ENCODE data around the gene DAB2IP. TPM values are rescaled to one million over a fixed set of nuclear protein-coding genes. Genes with fewer than 3 reads are reported as not detected.

The DAB2IP gene
- total RNA-seq, 1 donor from 2014 or later = 41.7 TPM

DNA sequence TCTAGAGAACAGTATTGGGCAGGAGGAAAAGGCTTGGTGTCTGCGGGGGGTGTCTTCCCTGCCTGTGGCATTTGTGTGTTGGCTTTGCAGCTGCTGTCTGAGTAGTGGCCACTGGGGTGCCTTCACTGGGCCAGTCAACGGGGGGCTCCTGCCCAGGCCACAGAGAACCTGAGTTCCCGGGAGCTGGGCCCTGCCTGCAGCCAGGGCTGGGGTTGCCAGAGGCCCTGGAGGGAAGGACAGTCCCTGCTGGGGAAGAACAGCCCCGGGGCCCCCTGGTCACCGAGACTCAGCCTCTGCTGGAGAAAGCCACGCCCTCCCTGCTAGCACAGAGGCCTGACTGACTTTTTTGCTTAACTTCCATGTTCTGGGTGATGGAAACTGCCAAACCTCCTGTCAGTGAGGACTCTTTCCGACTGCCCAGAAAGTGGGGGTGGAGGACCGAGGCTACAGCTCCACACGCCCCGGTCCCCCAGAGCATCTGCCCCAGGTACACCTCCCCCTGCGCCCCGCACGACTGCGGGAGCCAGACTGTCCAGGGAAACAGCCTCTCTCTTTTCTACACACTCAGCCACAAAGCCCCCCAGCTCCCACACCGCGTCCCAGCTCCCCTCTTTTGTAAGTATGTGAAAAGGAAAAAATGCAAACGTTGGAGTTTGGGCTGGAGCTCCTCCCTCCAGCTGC is 133.4 kb downstream of the DAB2IP start:
- H3K9ac ChIP-seq (ENCODE audit: low read length) = no peak overlapping the region
- H3K27ac Mint-ChIP-seq (ENCODE audit: unreplicated experiment) = no peak overlapping the region
- no peaks in the 10 kb centered on the region for H3K27me3 Mint-ChIP-seq (ENCODE audit: low read depth, unreplicated experiment)
- no peak overlapping the region for H3K4me3 Mint-ChIP-seq (ENCODE audit: unreplicated experiment)
- H3K79me2 ChIP-seq (ENCODE audit: insufficient read depth, low read length) = no peaks in the 10 kb centered on the region
- H3K36me3 ChIP-seq (ENCODE audit: insufficient read depth, low read length) = peaks cover 4% of the 10 kb centered on the region
- peaks cover 1% of the 10 kb centered on the region for H3K4me1 ChIP-seq (ENCODE audit: insufficient read depth, low read length)
- H3K4me2 ChIP-seq (ENCODE audit: low read length) = no peak overlapping the region
- no peaks in the 10 kb centered on the region for H3K27me3 ChIP-seq (ENCODE audit: insufficient read depth, low read length)
- no peak overlapping the region for H3K4me3 ChIP-seq (ENCODE audit: insufficient read depth, low read depth, low read length)
- TF ChIP-seq EZH2 (IDR thresholded peaks at IDR 0.05; ENCODE audit: insufficient read depth, low read length) = no peak
- TF ChIP-seq, protein P1, sequence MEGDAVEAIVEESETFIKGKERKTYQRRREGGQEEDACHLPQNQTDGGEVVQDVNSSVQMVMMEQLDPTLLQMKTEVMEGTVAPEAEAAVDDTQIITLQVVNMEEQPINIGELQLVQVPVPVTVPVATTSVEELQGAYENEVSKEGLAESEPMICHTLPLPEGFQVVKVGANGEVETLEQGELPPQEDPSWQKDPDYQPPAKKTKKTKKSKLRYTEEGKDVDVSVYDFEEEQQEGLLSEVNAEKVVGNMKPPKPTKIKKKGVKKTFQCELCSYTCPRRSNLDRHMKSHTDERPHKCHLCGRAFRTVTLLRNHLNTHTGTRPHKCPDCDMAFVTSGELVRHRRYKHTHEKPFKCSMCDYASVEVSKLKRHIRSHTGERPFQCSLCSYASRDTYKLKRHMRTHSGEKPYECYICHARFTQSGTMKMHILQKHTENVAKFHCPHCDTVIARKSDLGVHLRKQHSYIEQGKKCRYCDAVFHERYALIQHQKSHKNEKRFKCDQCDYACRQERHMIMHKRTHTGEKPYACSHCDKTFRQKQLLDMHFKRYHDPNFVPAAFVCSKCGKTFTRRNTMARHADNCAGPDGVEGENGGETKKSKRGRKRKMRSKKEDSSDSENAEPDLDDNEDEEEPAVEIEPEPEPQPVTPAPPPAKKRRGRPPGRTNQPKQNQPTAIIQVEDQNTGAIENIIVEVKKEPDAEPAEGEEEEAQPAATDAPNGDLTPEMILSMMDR (IDR thresholded peaks at IDR 0.05; ENCODE audit: insufficient read depth, low read depth, low read length) = no peak
- peaks cover 17% of the 10 kb centered on the region for H4K20me1 ChIP-seq (ENCODE audit: insufficient read depth, low read length)
- H3K9me3 ChIP-seq (ENCODE audit: insufficient read depth, low read depth, low read length) = no peaks in the 10 kb centered on the region
- DNase-seq (ENCODE audit: low read depth) = no peak
- peaks cover 16% of the 10 kb centered on the region for H3K4me1 Mint-ChIP-seq (ENCODE audit: low read depth, unreplicated experiment)
- H3K27ac ChIP-seq (ENCODE audit: low read depth, low read length) = no peak overlapping the region
- H3K36me3 Mint-ChIP-seq (ENCODE audit: low read depth, unreplicated experiment) = peaks cover 7% of the 10 kb centered on the region
- H2AFZ ChIP-seq (ENCODE audit: low read depth, low read length) = no peak overlapping the region
- no peak for FAIRE-seq
- no peaks in the 10 kb centered on the region for H3K9me3 Mint-ChIP-seq (ENCODE audit: unreplicated experiment)

DNA sequence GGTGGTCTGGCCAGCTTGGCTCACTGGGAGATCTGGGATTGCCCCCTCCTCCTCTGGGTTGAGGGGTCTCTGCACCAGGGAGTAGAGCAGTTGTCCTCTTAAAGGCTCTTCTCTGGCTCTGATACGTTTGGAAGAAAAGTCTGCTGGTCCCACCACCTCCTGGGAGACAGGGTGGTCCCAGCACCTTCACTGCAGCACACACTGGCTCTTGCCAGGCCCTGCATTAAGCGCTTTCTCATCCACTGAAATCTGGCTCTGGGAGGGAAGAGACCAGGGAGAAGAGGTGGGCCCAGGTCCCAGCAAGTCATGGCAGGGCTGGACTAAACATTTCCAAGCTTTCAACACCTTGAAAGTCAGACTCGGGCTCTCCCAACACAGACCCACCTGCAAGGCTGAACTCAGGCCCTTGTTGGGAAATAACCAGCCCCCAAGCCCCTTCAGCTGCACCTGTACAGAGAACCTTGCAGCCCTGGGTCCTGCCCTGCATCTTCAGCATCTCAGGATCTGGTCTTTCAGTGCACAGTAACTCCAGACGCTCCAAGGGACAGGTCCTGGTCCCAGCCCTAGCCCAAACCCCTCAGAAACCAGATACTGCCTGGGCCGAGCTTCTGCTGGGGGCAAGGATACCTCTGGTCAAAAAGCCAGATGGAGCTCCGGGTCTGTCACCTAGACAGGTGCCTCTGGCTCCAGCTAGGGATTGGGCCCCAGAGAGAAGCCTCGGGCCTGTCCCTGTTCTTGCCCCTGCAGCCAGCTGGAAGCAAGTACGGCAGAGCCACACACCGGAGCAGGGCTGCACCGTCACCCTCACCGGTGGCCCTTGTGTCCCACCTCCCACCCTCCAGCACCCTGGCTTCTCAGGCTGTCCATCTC is 134.5 kb downstream of the DAB2IP start:
- H3K27ac Mint-ChIP-seq (ENCODE audit: unreplicated experiment) = no peak overlapping the region
- Histone ChIP-seq H2AFZ (ENCODE audit: low read depth, low read length) (no peak overlapping the region), H3K4me1 (ENCODE audit: insufficient read depth, low read length) (no peaks in the 10 kb centered on the region), H3K36me3 (ENCODE audit: insufficient read depth, low read length) (peaks cover 4% of the 10 kb centered on the region), H3K27me3 (ENCODE audit: insufficient read depth, low read length) (no peaks in the 10 kb centered on the region), H3K9ac (ENCODE audit: low read length) (no peak overlapping the region), H3K4me3 (ENCODE audit: insufficient read depth, low read depth, low read length) (no peak overlapping the region), H3K4me2 (ENCODE audit: low read length) (no peak overlapping the region), H4K20me1 (ENCODE audit: insufficient read depth, low read length) (peaks cover 7% of the 10 kb centered on the region), H3K79me2 (ENCODE audit: insufficient read depth, low read length) (no peaks in the 10 kb centered on the region), H3K27ac (ENCODE audit: low read depth, low read length) (no peak overlapping the region), H3K9me3 (ENCODE audit: insufficient read depth, low read depth, low read length) (no peaks in the 10 kb centered on the region)
- DNase-seq (ENCODE audit: low read depth) (no peak), FAIRE-seq (no peak)
- H3K9me3 Mint-ChIP-seq (ENCODE audit: unreplicated experiment) = no peaks in the 10 kb centered on the region
- peaks cover 7% of the 10 kb centered on the region for H3K27me3 Mint-ChIP-seq (ENCODE audit: low read depth, unreplicated experiment)
- no peak for TF ChIP-seq EZH2 (IDR thresholded peaks at IDR 0.05; ENCODE audit: insufficient read depth, low read length)
- H3K36me3 Mint-ChIP-seq (ENCODE audit: low read depth, unreplicated experiment) = peaks cover 7% of the 10 kb centered on the region
- peaks cover 11% of the 10 kb centered on the region for H3K4me1 Mint-ChIP-seq (ENCODE audit: low read depth, unreplicated experiment)
- H3K4me3 Mint-ChIP-seq (ENCODE audit: unreplicated experiment) = no peak overlapping the region

GRCh38 chr9:121786543-121786948 is 135.1 kb downstream of the DAB2IP start:
- FAIRE-seq = no peak
- Mint-ChIP-seq H3K4me1 (ENCODE audit: low read depth, unreplicated experiment) (peaks cover 11% of the 10 kb centered on the region), H3K36me3 (ENCODE audit: low read depth, unreplicated experiment) (peaks cover 5% of the 10 kb centered on the region)

More at GRCh38 chr9:121786543-121786948, 135.1 kb downstream of the DAB2IP start:
- TF ChIP-seq, protein P1 (IDR thresholded peaks at IDR 0.05; ENCODE audit: insufficient read depth, low read depth, low read length) = no peak
- TF ChIP-seq EZH2 (IDR thresholded peaks at IDR 0.05; ENCODE audit: insufficient read depth, low read length) = no peak
- H3K9me3 Mint-ChIP-seq (ENCODE audit: unreplicated experiment) = peaks cover 2% of the 10 kb centered on the region
- H4K20me1 ChIP-seq (ENCODE audit: insufficient read depth, low read length) = peaks cover 7% of the 10 kb centered on the region
- no peak overlapping the region for H3K4me3 Mint-ChIP-seq (ENCODE audit: unreplicated experiment)
- H3K4me2 ChIP-seq (ENCODE audit: low read length) = no peak overlapping the region
- no peak overlapping the region for H3K4me3 ChIP-seq (ENCODE audit: insufficient read depth, low read depth, low read length)
- no peak overlapping the region for H3K27ac ChIP-seq (ENCODE audit: low read depth, low read length)
- no peak overlapping the region for H3K27ac Mint-ChIP-seq (ENCODE audit: unreplicated experiment)
- DNase-seq (ENCODE audit: low read depth) = no peak
- no peak overlapping the region for H3K9ac ChIP-seq (ENCODE audit: low read length)
- H3K27me3 Mint-ChIP-seq (ENCODE audit: low read depth, unreplicated experiment) = peaks cover 13% of the 10 kb centered on the region
- H3K79me2 ChIP-seq (ENCODE audit: insufficient read depth, low read length) = no peaks in the 10 kb centered on the region
- no peaks in the 10 kb centered on the region for H3K9me3 ChIP-seq (ENCODE audit: insufficient read depth, low read depth, low read length)
- no peaks in the 10 kb centered on the region for H3K4me1 ChIP-seq (ENCODE audit: insufficient read depth, low read length)
- no peaks in the 10 kb centered on the region for H3K27me3 ChIP-seq (ENCODE audit: insufficient read depth, low read length)
- no peak overlapping the region for H2AFZ ChIP-seq (ENCODE audit: low read depth, low read length)
- peaks cover 4% of the 10 kb centered on the region for H3K36me3 ChIP-seq (ENCODE audit: insufficient read depth, low read length)
